H9 (cell line): ENCODE data around the gene USP7. TPM values are rescaled to one million over a fixed set of nuclear protein-coding genes. Genes with fewer than 3 reads are reported as not detected.

Source experiments
- DNase-seq: peaks from one replicate; pipeline ENCODE4 v3.0.0-alpha.2; 2017
- H2AFZ ChIP-seq: one replicate; pipeline ENCODE4 v1.6.1; 2013; ENCODE audit warnings: mild to moderate bottlenecking, low read length, control low read depth, moderate library complexity
- H2AK5ac ChIP-seq: 2 replicates; pipeline ENCODE4 v1.6.1; 2013; ENCODE audit warnings: low read length, control low read depth, mixed read lengths; ENCODE audit not compliant: insufficient read length
- H2BK120ac ChIP-seq: one replicate; pipeline ENCODE4 v1.6.1; 2013; ENCODE audit warnings: low read depth, mild to moderate bottlenecking, low read length, control low read depth, inconsistent platforms; ENCODE audit not compliant: poor library complexity, severe bottlenecking
- H2BK12ac ChIP-seq: 2 replicates; pipeline ENCODE4 v1.6.1; 2013; ENCODE audit warnings: low read length, control low read depth, mixed read lengths, low read depth; ENCODE audit not compliant: insufficient read length
- H2BK15ac ChIP-seq: 2 replicates; pipeline ENCODE4 v1.6.1; 2013; ENCODE audit warnings: low read depth, low read length, control low read depth
- H2BK20ac ChIP-seq: one replicate; pipeline ENCODE4 v1.6.1; 2013; ENCODE audit warnings: low read depth, mild to moderate bottlenecking, low read length, control low read depth, inconsistent platforms; ENCODE audit not compliant: poor library complexity, severe bottlenecking
- H2BK5ac ChIP-seq: 2 replicates; pipeline ENCODE4 v1.6.1; 2013; ENCODE audit warnings: low read length, control low read depth, mixed read lengths; ENCODE audit not compliant: insufficient read length
- H3K14ac ChIP-seq: 2 replicates; pipeline ENCODE4 v1.6.1; 2013; ENCODE audit warnings: low read length, control low read depth; ENCODE audit not compliant: insufficient read depth
- H3K18ac ChIP-seq: 2 replicates; pipeline ENCODE4 v1.6.1; 2013; ENCODE audit warnings: low read depth, mild to moderate bottlenecking, mixed read lengths, low read length, control low read depth; ENCODE audit not compliant: insufficient read length
- H3K23ac ChIP-seq: 2 replicates; pipeline ENCODE4 v1.6.1; 2013; ENCODE audit warnings: low read length, control low read depth, mixed read lengths, low read depth; ENCODE audit not compliant: insufficient read length
- H3K23me2 ChIP-seq: 2 replicates; pipeline ENCODE4 v1.6.1; 2013; ENCODE audit warnings: low read depth, mild to moderate bottlenecking, mixed read lengths, low read length, control low read depth; ENCODE audit not compliant: insufficient read length, poor library complexity, severe bottlenecking
- H3K27ac ChIP-seq: 2 replicates; pipeline ENCODE4 v1.5.1; 2013; ENCODE audit warnings: low read length, control low read depth, mixed read lengths, low read depth; ENCODE audit not compliant: insufficient read length
- H3K27me3 ChIP-seq: 2 replicates; pipeline ENCODE4 v1.6.1; 2013; ENCODE audit warnings: low read length, control low read depth, inconsistent platforms; ENCODE audit not compliant: insufficient read depth
- H3K4ac ChIP-seq: 2 replicates; pipeline ENCODE4 v1.6.1; 2013; ENCODE audit warnings: low read depth, mild to moderate bottlenecking, control low read depth, inconsistent platforms, low read length, moderate library complexity
- H3K4me1 ChIP-seq: 2 replicates; pipeline ENCODE4 v1.6.1; 2013; ENCODE audit warnings: low read length, control low read depth, inconsistent platforms; ENCODE audit not compliant: insufficient read depth
- H3K4me2 ChIP-seq: 2 replicates; pipeline ENCODE4 v1.6.1; 2013; ENCODE audit warnings: low read length, control low read depth, mixed read lengths; ENCODE audit not compliant: insufficient read length, insufficient read depth
- H3K56ac ChIP-seq: 2 replicates; pipeline ENCODE4 v1.6.1; 2013; ENCODE audit warnings: low read depth, mild to moderate bottlenecking, mixed read lengths, low read length, control low read depth; ENCODE audit not compliant: insufficient read length
- H3K79me1 ChIP-seq: 2 replicates; pipeline ENCODE4 v1.6.1; 2013; ENCODE audit warnings: low read depth, mild to moderate bottlenecking, moderate library complexity, low read length, control low read depth, inconsistent platforms; ENCODE audit not compliant: insufficient read depth, poor library complexity, severe bottlenecking
- H3K79me2 ChIP-seq: 2 replicates; pipeline ENCODE4 v1.6.1; 2013; ENCODE audit warnings: low read length, control low read depth, inconsistent platforms; ENCODE audit not compliant: insufficient read depth
- H3K9ac ChIP-seq: 2 replicates; pipeline ENCODE4 v1.6.1; 2013; ENCODE audit warnings: low read length, control low read depth, mixed read lengths; ENCODE audit not compliant: insufficient read length; ENCODE audit errors: extremely low read depth
- H3K9me3 ChIP-seq: one replicate; pipeline ENCODE4 v1.6.1; 2013; ENCODE audit warnings: low read depth, low read length, inconsistent platforms; ENCODE audit not compliant: control insufficient read depth
- H3T11ph ChIP-seq: one replicate; pipeline ENCODE4 v1.6.1; 2013; ENCODE audit warnings: mild to moderate bottlenecking, low read length, control low read depth, inconsistent platforms
- H4K20me1 ChIP-seq: one replicate; pipeline ENCODE4 v1.6.1; 2013; ENCODE audit not compliant: control insufficient read depth, insufficient read length, insufficient read depth
- H4K5ac ChIP-seq: 2 replicates; pipeline ENCODE4 v1.6.1; 2013; ENCODE audit warnings: low read depth, mild to moderate bottlenecking, mixed read lengths, low read length, control low read depth; ENCODE audit not compliant: insufficient read length
- H4K8ac ChIP-seq: replicated peaks from 2 replicates; pipeline ENCODE4 v1.6.1; 2013; ENCODE audit warnings: low read length, control low read depth, mixed read lengths, low read depth; ENCODE audit not compliant: insufficient read length
- H4K91ac ChIP-seq: 2 replicates; pipeline ENCODE4 v1.6.1; 2013; ENCODE audit warnings: low read depth, mild to moderate bottlenecking, moderate library complexity, mixed read lengths, low read length, control low read depth; ENCODE audit not compliant: insufficient read length
- H3K27ac Mint-ChIP-seq, 3 experiments: 2 replicates in 2 of 3; 3 replicates in 1 of 3; pipeline ENCODE4 v1.8.0; 2020 to 2021; ENCODE audit warnings: mixed read lengths in 3 of 3, mild to moderate bottlenecking in 1 of 3, moderate library complexity in 1 of 3
- H3K27me3 Mint-ChIP-seq: 2 replicates; pipeline ENCODE4 v1.8.0; 2021; ENCODE audit warnings: low read depth, mild to moderate bottlenecking, moderate library complexity, mixed read lengths
- H3K36me3 Mint-ChIP-seq, 3 experiments: 2 replicates in 2 of 3; 3 replicates in 1 of 3; pipeline ENCODE4 v1.8.0; 2020 to 2021; ENCODE audit warnings: low read depth in 3 of 3, mixed read lengths in 3 of 3; ENCODE audit not compliant: insufficient read depth in 1 of 3
- H3K4me1 Mint-ChIP-seq, 2 experiments: 2 replicates each; pipeline ENCODE4 v1.8.0; 2020; ENCODE audit warnings: mixed read lengths in 2 of 2
- H3K4me3 Mint-ChIP-seq, 2 experiments: 2 replicates in 1 of 2; 3 replicates in 1 of 2; pipeline ENCODE4 v1.8.0; 2020 to 2021; ENCODE audit warnings: mild to moderate bottlenecking in 2 of 2, mixed read lengths in 2 of 2, moderate library complexity in 1 of 2
- H3K9me3 Mint-ChIP-seq, 2 experiments: 2 replicates in 1 of 2; 3 replicates in 1 of 2; pipeline ENCODE4 v1.8.0; 2020; ENCODE audit warnings: mild to moderate bottlenecking in 2 of 2, mixed read lengths in 2 of 2, moderate library complexity in 1 of 2
- CTCF ChIP-seq: fragments of 200-600 bp; sonication (generic); conservative IDR thresholded peaks from 3 replicates; pipeline ENCODE4 v1.8.0; 2021; ENCODE audit warnings: antibody characterized with exemption, mild to moderate bottlenecking
- WGBS: extraction: QIAGEN DNeasy Blood & Tissue Kit; methylation state at CpG from one replicate; pipeline ENCODE4 v1.1.7; 2013; ENCODE audit warnings: missing lambda C conversion rate, low lambda C conversion rate, mixed read lengths; ENCODE audit not compliant: insufficient read length; ENCODE audit errors: extremely low coverage; 5-methylcytosine and 5-hydroxymethylcytosine counted together
- total RNA-seq: library from RNA; stranded (reverse); gene quantifications from 2 replicates; pipeline ENCODE4 v1.2.1, GENCODE V29; 2021

USP7 gene
- total RNA-seq, 1 experiment from 2014 or later = 192 TPM

GRCh38 chr16:8849411-8850011 is 114.2 kb downstream of the USP7 start:
- Histone ChIP-seq H3K14ac (no peak overlapping the region), H3K23me2 (no peaks in the 10 kb centered on the region), H3K27ac (no peak overlapping the region), H3K9ac (no peak overlapping the region), H2BK120ac (no peak overlapping the region), H2AFZ (no peak overlapping the region), H3K4ac (no peak overlapping the region), H2BK5ac (no peak overlapping the region), H3K23ac (no peak overlapping the region), H3K27me3 (no peaks in the 10 kb centered on the region), H2AK5ac (no peak overlapping the region), H3K56ac (no peak overlapping the region), H3K79me2 (no peaks in the 10 kb centered on the region), H2BK12ac (no peak overlapping the region), H2BK20ac (no peak overlapping the region), H3K18ac (no peak overlapping the region), H3K79me1 (no peaks in the 10 kb centered on the region), H2BK15ac (no peak overlapping the region), H4K5ac (no peak overlapping the region), H3T11ph (no peak overlapping the region), H4K91ac (no peak overlapping the region), H4K8ac (no peak overlapping the region), H3K9me3 (no peaks in the 10 kb centered on the region), H3K4me2 (no peak overlapping the region), H3K4me1 (no peaks in the 10 kb centered on the region), H4K20me1 (peaks cover 6% of the 10 kb centered on the region)
- H3K27ac Mint-ChIP-seq = peak overlapping the region; percentile 64 to 92 (median 83); a peak in 6 of 7 replicates
- no peak for TF ChIP-seq CTCF
- no CpG with 5 or more reads among the region's 19 CpGs for WGBS
- DNase-seq = no peak
- peaks cover 32 to 37% of the 10 kb centered on the region in 2 experiments for H3K4me1 Mint-ChIP-seq
- peaks cover 29 to 92% (median 61%) of the 10 kb centered on the region in 3 experiments for H3K36me3 Mint-ChIP-seq
- H3K27me3 Mint-ChIP-seq = no peaks in the 10 kb centered on the region; the same call in 1 of the 2 replicates
- H3K4me3 Mint-ChIP-seq = no peak overlapping the region
- no peaks in the 10 kb centered on the region; a peak in 1 of 5 replicates for H3K9me3 Mint-ChIP-seq
